ENCODE results near the gene CHST8.

DNA sequence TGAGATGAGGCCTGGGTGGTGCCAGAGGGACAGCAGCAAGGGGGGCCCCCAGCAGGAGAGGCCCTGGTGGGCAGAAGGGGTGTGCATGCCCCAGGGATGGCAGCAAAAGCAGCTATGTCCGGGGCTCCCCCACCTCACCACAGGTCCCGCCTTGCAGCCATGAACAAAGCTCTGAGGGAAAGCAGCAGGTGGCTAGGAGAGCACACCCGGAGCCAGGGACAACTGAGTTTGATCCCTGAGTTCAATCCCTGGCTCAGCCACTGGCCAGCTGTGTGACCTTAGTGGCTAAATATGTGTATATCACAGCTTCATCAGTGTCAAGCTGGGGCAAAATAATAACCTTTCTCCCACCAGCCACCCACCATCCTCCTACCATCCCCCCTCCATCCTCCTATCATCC, 127.3 kb downstream of the CHST8 start:
- TF ChIP-seq, protein P1, sequence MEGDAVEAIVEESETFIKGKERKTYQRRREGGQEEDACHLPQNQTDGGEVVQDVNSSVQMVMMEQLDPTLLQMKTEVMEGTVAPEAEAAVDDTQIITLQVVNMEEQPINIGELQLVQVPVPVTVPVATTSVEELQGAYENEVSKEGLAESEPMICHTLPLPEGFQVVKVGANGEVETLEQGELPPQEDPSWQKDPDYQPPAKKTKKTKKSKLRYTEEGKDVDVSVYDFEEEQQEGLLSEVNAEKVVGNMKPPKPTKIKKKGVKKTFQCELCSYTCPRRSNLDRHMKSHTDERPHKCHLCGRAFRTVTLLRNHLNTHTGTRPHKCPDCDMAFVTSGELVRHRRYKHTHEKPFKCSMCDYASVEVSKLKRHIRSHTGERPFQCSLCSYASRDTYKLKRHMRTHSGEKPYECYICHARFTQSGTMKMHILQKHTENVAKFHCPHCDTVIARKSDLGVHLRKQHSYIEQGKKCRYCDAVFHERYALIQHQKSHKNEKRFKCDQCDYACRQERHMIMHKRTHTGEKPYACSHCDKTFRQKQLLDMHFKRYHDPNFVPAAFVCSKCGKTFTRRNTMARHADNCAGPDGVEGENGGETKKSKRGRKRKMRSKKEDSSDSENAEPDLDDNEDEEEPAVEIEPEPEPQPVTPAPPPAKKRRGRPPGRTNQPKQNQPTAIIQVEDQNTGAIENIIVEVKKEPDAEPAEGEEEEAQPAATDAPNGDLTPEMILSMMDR (IDR thresholded peaks at IDR 0.05), result no peak
- no peak for TF ChIP-seq SP1 (CRISPR knock-in tag; conservative IDR thresholded peaks at IDR 0.05)

Data from WTC11 (cell line).